ENCODE data around the gene RRAD.
"Not testable (repeated sequence)": the region's sequence is repeated elsewhere in the genome, so short reads cannot be mapped to it uniquely, and the experiment has no call there.

The RRAD gene

DNA sequence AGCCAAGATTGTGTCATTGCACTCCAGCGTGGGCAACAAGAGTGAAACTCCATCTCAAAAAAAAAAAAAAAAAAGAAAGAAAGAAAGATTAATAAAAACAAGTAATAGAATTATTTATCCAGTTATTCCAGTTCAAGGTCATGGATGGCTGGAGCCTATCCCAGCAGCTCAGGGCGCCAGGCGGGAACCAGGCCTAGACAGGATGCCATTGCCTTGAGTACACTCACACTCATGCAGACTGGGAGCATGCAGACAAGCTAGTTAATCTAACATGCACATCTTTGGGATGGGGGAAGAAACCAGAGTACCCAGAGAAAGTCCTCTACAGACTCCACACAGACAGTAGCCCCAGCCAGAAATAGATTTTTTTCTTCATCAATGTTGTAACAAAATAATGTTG is 27.1 kb downstream of the RRAD start:
- no peak for DNase-seq

DNA sequence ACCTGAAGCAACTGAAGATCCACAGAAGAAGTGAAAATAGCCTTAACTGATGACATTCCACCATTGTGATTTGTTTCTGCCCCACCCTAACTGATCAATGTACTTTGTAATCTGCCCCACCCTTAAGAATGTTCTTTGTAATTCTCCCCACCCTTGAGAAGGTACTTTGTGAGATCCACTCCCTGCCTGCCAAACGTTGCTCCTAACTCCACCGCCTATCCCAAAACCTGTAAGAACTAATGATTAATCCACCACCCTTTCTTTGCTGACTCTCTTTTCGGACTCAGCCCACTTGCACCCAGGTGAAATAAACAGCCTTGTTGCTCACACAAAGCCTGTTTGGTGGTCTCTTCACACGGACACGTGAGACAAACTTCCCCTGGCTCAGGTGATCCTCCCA is 28.7 kb downstream of the RRAD start:
- DNase-seq, result not testable (repeated sequence)

DNA sequence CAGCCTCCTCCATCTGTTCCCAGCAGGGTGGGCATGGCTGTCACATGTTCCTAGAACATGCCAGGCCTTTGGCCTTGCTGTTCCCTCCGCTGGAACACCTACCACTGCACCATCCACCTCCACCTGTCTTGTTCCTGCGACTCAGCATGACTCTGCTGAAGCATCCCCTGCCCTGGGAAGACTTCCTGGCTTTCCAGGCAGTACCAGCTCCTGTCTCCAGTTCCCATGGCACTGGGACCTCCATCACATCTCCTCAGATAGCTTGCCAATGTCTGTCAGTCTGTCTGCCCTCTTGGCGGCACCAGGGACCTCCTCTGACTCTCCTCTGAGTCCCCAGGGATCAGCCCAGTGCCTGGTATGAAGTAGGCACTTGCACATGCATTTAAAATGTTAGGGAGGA is 29.3 kb downstream of the RRAD start:
- DNase-seq, result no peak

DNA sequence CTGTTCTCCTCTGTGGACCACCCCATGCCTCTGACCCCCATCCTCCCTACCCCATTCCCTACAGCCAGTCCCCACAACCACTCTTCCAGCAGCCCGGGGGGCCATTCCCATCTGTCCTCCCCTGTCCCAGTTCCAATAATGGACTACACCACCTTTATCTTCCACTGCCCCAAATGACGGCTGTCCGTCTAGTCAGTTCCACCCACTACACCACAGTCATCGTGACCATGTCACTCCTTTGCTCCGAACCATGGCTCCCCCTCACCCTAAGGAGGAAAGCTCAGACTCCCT is 29.7 kb downstream of the RRAD start:
- DNase-seq, result no peak

DNA sequence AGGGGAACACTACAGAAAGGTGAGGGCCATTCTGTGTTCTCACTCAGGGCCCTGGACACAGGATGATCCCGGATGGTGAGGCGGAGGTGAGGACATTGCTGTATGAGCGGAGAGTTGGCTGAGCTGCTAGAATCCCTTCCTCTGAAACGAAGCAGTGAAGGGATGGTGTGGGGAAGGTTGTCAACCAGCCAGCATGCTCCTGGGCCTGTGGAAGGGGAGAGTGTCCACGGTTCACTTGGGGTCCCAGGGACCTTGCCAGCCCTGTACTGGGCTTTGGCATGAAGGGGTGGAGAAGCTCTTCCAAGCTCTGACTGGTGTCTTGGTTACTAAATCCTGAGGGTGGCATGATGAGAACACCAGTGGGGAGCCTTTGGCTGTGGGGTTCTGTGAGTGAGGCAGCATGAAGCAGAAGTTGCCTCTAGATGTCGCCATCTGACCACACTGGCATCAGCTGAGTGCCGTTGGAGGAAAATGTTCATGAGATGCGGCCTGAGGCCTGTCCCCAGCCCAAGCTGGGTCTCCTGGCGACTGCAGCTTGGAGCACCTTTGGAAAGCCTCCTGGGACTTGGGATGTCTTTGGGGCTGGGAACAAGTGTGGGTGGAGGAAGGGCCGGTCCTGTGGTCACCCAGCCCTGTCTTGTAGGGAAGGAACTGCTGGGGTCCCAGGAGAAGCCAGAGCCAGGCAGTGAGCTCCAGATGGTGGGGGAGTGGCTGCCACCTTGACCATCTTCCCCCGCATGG is 30.2 kb downstream of the RRAD start:
- peak; percentile 34 for DNase-seq

DNA sequence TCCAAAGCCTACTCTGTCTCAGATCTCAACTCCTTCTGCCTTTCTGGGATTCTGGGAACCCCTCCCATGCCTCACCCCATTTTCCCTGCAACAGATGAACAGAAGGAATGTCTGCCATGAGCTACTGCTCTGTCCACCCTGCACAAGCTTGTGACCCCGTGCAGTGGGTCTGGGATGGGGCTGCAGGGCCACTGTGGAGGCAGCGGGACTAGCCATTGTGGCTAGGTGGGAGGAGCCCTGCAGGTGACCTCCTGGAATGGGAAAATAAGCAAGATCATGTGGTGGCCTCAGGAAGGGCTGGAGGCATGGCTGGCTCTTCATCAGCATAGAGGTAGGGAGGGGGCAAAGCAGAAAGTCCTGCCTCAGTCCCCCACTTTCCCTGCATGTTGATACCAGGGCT is 31.3 kb downstream of the RRAD start:
- no peak for DNase-seq

DNA sequence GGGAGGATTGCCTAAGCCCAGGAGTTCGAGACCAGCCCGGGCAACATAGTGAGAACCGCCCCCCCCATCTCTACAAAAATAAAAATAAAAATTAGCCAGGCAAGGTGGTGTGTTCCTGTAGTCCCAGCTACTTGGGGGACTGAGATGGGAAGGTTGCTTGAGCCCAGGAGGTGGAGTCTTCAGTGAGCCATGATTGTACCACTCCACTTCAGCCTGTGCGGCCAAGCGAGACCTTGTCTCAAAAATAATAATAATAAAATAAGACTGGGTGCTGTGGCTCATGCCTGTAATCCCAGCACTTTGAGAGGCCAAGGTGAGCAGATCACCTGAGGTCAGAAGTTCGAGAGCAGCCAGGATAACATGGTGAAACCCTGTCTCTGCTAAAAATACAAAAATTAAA is 33.5 kb downstream of the RRAD start:
- DNase-seq, result no peak

DNA sequence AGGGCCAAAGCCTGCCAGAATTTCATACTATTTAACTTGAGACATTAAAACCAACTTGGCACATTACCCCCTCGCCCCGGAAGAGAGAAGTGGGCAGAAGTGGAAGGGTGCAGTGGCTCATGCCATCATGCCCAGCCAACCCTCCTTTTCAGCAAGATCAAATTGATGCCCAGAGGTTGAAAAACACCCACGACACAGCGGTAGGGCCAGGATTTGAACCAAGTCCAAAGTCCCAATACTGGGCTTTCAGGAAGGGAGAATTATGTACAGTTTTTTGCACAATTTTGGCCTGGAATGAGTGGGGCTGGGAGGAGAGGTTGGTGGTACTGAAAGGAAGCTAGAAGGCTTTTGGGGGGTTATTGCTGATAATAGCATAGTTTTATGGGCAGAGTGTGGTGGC is 34.0 kb downstream of the RRAD start:
- no peak for DNase-seq

DNA sequence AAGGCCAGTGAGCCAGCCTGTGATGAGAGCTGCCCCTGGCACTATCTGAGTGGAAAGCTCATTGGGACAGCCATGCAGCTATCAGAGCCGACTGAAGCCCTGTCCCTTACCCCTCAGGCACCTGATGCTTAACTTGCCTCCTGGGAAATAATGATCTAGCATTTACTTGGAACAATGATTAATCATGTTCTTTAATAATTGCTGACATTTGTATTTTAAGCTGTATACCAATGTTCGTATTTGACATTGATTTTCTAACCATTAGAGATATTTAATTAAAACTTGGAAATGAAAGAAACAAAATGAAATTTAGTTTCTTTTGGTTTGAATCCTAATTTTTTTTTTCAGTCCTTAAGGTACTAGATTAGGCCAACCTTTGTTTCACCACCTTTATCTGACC is 34.5 kb downstream of the RRAD start:
- DNase-seq, result no peak

DNA sequence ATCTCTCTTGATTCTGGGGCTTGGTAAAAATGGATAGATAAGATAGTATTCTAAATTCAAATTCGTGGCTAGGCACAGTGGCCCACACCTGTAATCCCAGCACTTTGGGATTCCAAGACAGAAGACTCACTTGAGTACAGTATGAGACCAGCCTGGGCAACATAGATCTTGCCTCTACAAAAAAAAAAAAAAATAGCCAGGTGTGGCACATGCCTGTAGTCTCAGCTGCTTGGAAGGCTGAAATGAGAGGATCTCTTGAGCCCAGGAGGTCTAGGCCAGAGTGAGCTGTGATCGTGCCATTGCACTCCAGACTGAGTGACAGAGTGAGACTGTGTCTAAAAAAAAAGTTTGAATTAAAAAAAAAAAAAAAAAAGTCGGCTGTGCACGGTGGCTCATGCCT is 35.7 kb downstream of the RRAD start:
- no peak for DNase-seq

DNA sequence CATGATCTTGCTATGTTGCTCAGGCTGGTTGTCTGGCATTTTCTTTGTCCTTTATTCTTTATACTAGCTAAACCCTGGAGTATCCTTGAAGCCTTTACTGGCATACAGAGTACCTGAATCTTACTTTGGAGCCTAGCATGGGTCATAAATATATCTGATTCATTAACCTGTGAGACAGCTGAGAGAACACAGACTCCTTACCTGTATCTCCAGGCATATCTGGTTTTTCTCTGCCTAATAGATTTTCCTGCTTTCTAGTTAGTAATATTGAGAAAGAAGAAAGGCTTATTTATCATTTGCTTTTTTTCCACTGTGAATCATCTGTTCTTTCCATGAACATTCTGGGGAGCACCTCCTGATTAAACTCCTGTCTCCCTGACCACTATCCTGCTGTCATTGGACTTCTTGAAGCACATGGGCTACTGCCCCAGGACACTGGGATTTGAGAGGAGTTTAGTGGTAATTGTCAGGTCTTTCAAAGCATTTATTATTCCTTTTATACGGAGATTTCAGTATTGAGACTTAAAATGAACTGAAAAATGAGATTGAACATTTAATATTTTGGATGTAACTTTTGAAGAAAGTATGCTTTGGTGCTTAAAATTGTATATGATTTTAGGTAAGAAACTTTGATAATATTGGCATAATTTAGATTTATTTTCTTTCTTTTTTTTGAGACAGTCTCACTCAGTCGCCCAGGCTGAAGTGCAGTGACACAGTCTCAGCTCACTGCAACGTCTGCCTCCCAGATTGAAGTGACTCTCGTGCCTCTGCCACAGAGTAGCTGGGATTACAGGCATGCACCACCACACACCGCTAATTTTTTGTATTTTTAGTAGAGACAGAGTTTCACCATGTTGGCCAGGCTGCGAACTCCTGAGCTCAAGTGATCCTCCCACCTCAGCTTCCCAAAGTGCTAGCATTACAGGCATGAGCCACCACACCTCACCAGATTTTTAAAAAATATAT is 36.4 kb downstream of the RRAD start:
- DNase-seq, result no peak

DNA sequence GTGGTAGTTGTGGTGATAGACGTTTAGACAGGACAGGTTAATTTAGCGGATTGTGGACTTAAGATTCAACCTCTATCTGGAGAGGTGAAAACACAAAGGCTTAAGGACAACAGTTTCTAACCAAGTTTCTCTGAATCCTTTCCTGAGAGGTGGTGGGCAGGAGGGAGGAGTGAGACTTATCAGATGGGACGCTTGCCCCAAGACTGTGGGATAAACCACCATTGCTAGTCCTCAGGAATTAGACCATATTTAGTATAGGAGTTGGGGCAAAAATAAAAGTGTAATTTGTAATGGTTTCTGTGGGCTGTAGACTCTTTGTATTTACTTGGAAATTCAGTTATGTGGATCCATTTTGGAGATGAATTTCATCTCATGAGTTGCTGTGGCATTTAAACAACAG is 38.4 kb downstream of the RRAD start:
- DNase-seq, result no peak

DNA sequence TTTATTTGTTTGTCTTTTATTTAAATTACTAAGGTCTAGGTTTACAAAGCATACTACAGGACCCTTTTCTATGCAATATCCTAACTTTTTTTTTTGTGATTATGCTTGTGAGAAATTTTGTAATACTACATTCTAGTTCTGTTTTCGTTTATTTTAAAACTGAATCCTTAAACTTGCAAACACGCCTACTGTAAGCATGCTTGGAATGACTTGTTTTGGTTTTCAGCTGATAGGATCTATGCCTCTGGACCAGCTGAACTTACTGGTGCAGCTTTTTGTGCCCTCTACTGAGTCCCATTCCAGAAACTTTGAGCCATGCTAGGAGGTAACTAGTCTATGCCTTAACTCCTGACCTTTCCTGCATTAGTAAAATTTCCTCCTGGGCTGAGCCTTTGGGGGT is 39.0 kb downstream of the RRAD start:
- no peak for DNase-seq

DNA sequence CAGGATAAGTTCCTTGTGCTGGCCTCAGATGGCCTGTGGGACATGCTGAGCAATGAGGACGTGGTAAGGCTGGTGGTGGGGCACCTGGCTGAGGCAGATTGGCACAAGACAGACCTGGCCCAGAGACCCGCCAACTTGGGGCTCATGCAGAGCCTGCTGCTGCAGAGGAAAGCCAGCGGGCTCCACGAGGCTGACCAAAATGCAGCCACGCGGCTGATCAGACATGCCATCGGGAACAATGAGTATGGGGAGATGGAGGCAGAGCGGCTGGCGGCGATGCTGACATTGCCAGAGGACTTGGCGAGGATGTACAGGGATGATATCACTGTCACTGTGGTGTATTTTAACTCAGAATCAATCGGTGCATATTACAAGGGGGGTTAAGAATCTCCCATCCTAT is 39.8 kb downstream of the RRAD start:
- no peak for DNase-seq

DNA sequence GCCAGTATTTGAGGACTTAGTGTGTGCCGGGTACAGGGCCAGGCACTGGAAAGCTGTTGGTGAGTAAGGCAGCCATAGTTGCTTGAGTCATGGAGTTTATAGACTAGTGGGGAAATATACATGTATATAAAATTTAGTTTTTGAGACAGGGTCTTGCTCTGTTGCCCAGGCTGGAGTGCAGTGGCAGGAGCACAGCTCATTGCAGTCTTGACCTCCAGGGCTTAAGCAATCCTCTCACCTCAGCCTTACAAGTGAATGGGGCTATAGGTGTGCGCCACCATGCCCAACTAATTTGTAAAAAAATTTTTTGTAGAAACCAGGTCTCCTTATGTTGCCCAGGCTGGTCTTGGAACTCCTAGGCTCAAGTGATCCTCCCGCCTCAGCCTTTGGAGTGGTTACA is 42.6 kb downstream of the RRAD start:
- DNase-seq, result no peak

DNA sequence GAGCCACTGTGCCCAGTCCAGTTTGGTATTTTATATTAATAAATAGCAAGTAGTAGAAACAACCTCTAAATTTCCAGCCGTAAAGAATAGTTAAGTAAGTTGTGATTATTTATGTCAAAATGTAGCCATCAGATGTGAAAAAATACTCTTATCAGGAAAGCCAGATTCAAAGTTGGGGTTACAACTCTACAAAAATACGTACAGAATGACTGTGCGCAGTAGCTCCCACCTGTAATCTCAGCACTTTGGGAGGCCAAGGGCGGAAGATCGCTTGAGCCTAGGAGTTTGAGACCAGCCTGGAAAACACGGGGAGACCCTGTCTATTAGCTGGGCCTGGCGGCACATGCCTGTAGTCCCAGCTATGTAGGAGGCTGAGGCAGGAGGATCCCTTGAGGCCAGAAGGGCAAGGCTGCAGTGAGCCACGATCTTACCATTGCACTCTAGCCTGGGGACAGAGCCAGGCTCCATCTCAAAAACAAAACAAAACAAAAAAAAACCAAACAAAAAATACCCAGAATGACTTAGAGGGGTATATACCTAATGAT is 43.3 kb downstream of the RRAD start:
- DNase-seq, result no peak

DNA sequence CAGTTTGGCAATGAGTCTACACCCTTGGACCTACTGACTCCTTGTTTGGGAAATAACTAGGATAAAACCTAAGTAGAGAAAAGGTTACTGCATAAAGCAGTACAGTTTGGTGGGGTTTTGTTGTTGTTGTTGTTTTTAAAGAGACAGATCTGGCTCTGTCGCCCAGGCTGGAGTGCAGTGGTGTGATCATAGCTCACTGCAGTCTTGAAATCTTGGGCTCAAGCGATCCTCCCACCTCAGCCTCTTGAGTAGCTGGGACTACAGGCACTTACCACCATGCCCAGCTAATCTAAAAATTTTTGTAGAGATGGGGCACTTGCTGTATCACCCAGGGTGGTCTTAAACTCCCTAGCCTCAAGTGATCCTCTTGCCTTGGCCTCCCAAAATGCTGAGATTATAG is 43.8 kb downstream of the RRAD start:
- DNase-seq, result no peak

DNA sequence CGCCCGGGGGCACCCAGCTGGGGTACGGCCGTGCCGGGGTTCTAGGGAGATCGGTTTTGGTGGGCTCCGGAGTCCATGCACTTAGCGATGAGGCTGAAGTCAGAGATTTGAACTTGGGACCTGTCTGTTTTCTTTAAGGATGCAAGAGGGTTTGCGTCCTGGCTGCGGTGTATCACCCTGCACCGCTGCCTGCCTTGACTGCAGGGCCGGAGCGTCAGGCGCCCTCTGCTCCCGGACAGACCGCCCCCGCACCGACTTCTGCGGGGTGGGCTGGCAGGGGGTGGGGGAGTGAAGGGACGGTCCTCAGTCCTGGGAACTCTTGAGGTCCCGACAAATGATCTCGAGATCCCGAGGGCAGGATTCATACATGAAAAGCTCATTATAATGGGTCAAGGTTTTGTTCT is 44.3 kb downstream of the RRAD start:
- DNase-seq, result no peak

DNA sequence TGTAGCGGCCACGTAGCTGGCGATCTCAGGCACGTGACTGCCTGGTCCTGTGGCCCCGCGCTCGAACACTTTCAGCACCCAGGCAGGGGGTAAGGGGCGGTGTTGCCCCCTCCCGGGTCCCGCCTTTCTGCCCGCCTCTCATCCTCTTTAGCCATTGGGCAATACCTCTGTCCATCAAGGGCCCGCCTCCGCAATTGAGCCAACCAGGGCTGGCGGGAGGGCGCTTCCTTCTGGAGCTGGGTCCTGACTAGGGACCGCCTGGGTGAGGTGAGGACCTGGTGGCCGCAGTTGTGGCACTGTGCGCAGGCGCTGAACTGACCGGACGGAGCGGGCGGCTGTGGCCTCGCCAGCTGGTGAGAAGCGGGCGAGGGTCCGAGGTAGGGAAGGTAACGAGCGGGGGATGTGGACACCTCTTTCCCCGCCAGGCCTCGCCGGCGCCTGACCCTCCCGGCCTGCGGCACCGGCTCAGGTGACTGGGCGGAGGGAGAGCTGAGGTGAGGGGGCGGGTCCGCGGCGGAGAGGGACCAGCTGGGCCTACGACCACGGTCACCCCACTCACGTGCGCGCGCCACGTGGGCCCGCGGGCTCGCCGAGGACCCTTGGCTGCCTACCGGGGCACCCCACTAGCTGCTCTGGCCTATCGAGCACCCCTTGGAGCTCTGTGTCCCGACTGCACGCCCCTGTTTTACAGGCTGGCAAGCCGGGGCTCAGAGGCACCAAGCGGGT is 44.9 kb downstream of the RRAD start, which contains the start of gene PDP2:
Gene PDP2 (plus strand): TSS at position 228 of the 726 bp plus-strand sequence. CDS start 3,770 bp downstream, outside the sequence.
- DNase-seq, result peak; percentile 87

DNA sequence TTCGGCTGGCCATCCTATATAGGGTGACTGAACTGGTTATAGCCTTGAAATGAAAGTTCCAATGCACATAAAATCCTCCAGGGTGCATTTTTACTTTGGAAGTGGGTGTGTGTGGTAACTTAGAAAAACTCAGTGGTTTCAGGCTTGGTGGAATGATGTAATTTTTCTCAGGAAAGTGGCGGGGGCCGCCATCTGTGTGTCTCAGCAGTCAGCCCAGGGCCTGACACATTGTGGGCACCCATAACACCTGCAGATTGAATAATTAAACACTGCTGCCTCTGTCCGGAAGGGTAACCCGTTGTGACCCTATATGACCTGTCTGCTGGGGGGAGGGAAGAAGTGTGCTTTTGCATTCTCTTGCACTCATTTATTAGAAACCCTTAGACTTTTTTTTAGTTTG is 47.3 kb downstream of the RRAD start:
- no peak for DNase-seq

DNA sequence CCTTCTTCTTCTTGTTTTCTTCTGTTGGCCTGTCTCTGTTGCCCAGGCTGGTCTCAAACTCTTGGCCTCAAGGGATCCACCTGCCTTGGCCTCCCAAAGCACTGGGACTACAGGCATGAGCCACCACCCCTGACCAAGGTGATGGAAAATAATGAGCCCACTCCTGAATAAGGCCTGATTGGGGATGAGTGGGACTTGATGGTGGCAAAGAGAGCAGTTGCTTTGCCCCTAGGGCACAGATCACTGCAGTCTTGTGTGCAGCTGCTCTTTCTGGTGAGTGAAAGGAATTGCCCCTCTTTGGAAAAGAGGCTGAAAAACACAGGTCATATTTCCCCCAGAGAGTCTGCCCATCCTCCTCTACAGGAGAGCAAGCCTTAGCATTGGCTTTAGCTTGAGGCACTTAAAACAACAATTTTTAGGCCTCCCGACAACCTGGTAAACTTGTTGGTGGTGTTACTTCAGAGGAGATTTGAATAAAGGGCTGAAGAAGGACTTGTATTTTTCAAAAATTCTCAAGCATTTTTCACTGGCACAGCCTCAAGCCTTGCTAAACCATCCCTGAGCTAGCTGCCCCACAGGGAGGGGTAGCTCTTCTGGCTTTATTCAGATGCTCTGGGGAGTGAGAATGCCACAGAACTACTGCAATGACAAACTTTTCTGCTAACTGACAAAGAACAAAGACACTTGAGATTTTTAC is 51.1 kb downstream of the RRAD start:
- DNase-seq, result no peak

DNA sequence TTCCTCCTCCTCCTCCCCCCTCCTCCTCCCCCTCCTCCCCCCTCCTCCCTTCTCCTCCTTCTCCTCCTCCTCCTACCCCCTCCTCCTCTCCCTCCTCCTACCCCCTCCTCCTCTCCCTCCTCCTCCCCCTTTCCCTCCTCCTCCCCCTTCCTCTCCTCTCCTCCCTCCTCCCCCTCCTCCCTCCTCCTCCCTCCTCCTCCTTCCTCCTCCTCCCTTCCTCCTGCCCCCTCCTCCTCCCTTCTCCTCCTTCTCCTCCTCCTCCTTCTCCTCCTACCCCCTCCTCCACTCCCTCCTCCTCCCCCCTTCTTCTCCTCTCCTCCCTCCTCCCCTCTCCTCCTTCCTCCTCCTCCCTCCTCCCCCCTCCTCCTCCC is 51.7 kb downstream of the RRAD start:
- no peak for DNase-seq
